SIG-M5 treated with dmso at 0.1 percent for 504 hours (cell line): ENCODE data around the gene HS6ST3.

ENCODE experiments used
- DNase-seq: peaks from one replicate; lab custom pipeline; 2025; ENCODE audit not compliant: unreplicated experiment; lab: John Stamatoyannopoulos, UW

Gene HS6ST3

DNA sequence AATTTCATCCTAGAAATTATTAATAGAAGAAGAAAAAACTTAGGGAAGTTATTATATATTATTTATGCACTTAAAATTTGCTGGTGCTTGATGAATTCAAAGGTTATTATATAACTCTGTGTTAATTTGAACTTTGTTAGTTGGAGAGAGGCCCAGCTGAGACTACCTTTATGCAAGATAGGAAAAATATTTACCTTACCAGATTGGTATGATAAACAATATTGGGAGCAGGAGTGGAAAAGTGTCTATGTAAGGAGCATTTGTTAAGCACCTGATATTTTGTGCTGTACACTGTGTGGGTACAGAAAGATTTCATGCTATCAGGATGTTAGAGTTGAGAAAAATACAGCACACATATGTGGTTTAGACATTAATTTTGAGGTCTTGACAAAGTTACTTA, 547.1 kb downstream of the HS6ST3 start:
- no peak for DNase-seq

GRCh38 chr13:96646101-96646500, 556.2 kb downstream of the HS6ST3 start:
- DNase-seq, result no peak

DNA sequence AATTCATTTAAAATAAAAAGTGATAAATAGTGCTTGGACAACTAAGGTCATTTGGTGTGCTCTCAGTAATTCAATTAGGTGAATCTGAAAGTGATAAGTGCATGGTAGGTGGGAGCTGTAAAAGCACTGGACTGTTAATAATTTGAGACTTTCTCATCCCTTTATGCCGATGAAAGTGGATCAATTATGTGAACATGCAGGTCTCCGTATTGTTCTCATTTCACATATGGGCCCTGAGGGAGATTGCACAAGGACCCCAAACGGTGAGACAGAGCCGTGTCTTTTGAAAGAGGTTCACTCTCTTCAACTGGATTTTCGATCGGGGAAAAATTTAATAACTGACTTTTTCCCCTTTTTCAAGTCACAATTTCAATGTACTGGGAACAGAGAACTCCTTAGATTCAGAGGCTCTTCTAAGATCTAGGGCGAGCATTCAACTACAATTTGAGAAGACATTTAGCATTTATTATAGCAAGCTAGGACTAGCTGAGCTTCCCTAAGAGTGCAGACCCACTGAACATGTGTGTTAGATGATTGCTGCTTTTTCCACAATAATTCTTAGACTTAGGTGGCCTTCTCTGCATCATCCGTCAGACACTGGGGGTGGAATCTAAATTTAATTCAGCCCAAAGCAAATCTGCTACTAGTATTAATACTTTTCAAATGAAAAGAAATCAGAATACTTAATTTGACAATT, 556.8 kb downstream of the HS6ST3 start:
- no peak for DNase-seq

DNA sequence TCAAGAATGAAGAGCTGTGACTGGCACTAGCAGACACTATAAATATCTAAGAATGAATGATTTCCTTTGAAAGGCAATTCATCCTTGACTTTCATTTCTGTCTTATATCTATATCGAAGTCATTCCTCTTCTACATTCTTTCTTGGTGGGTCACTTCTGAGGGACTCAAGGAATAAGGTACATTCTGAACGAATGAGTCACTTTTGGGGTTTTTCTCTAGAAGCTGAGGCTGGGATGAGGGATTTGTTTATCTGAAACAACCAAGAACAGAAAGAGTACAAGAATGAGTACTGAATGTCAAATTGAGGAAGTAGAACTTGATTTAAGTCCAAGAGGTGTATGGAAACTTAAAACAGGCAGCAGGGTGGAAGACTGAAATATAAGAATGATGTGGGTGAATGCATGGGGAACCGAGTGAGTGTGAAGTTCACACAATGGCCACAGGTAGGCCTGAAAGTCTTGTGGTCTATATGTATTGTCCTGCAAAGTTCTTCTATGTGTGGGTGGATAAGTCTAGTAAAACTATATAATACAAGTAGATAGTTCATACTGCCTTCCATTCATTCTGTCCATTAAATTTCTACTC, 560.5 kb downstream of the HS6ST3 start:
- no peak for DNase-seq

DNA sequence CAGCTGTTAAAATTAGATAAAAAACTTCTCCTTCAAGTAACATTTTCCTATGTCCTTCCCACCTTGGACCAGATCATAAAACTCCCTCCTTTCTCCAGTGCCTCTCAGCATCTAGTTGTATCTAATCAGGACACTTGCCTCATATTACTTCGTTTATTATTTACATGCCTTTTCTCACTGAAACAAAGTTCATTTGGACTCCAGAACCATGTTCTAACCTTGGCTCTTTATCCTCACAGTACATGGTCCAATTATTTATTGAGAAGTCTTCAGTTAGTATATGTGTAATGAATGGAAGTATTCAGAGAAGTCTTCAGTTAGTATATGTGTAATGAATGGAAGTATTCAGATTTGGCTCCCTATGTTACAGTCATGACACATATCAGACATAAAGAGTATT, 561.7 kb downstream of the HS6ST3 start:
- no peak for DNase-seq

DNA sequence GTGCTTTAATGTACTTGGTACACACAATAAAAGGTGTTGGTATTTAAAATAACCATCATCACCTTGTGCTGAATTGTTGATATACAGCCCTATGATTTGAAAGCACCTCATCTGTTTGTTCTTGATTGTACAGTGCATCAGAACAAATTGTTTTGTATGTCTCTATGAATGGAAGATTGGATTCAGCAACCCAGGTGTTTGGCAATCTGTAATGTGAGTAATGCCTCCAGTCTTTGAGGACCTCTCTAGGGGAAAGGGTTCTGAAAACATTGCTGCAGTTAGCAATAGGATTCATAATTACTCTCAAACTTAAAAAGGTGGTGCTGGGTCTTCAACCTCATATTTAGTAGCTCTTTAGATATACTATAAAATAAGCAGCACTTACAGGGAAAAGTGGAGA, 562.6 kb downstream of the HS6ST3 start:
- no peak for DNase-seq

DNA sequence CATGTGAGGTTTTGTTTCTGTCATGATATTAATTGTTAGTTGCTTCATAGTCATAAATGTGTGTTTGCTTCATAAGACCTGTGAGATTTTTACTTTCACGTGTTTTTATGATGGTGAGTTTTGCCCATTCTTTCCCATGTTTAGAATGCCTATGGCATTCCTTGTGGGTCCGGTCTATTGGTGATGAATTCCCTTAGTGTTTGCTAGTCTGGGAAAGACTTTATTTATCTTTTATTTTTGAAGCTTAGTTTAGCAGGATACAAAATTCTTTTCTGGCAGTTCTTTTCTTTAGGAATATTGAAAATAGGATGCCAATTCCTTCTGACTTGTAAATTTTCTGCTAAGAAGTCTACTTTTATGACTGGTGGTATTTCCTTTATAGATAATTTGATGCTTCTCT, 571.7 kb downstream of the HS6ST3 start:
- DNase-seq, result no peak

DNA sequence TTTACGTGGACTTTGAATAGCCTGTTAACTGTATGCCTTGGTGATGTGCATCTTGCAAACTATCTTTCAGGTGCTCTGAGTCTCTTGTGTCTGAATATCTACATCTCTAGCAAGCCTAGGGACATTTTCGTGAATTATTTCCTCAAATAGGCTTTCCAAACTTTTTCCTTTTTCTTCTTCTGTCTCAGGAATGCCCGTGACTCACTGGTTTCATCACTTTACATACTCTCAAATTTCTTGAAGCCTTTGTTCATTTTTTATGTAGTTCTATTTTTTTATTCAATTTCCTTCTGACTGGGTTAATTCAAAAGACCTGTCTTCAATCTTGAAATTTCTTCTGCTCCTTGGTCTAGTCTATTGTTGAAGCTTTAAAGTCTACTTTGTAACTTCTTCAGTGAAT, 572.1 kb downstream of the HS6ST3 start:
- no peak for DNase-seq

DNA sequence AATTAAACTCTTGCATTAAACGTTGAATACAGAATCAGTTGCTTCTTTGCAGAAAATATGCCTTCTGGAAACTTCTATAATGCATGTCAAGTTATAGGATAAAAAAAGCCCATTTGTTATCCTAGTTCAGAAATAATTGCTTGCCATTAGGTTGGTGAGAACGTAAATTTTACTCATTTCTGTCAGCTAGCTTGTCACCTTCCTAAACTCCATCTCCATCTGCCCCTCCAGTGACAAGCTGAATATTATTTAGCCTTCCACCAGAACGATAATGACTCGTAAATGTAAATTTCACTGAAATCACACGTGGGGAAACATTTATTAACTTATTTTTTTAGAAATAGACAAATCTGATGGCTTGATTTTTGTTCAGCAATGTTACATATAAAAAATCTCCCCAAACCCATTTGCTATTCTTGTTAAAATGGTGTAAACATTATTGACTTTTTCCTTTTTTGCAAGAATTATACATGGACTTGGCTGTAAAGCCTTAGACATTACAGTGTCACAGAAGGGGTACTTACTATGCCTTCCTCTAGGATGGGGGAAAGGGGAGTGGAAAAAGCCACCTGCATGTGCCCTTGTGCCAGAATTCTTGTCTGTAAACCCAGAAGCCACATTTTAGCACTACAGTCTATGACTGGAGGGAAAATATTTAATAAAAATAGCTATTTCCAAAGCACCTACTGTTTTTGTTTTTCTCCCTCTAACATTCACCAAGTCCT, 577.5 kb downstream of the HS6ST3 start:
- DNase-seq, result no peak

DNA sequence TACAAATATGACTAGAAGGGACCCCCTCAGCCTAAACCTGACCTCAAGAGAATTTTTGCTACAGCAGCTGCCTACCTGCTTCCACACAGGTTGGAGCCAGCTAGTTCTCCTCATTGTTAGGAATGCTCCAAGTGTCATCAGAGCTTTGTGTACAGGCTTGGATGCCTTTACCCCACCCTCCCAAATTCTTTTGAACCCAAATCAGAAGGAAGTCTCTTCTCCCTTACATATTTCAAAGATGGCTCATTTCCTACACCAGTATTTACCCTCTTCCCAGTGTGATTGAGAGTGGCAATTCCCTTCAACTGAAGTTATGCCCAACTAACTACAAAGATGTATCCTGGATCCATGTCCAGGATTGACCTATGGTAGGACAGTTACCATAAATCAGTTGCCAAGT, 581.2 kb downstream of the HS6ST3 start:
- DNase-seq, result no peak

- DNase-seq, result no peak
Observed at GRCh38 chr13:96672016-96672415, 582.1 kb downstream of the HS6ST3 start.

GRCh38 chr13:96673825-96674224, 583.9 kb downstream of the HS6ST3 start:
- no peak for DNase-seq

- no peak for DNase-seq
Observed at GRCh38 chr13:96677029-96677428, 587.1 kb downstream of the HS6ST3 start.

- DNase-seq, result no peak
Observed at GRCh38 chr13:96678801-96679200, 588.9 kb downstream of the HS6ST3 start.

GRCh38 chr13:96680898-96681297, 591.0 kb downstream of the HS6ST3 start:
- no peak for DNase-seq

GRCh38 chr13:96681766-96682165, 591.9 kb downstream of the HS6ST3 start:
- no peak for DNase-seq

DNA sequence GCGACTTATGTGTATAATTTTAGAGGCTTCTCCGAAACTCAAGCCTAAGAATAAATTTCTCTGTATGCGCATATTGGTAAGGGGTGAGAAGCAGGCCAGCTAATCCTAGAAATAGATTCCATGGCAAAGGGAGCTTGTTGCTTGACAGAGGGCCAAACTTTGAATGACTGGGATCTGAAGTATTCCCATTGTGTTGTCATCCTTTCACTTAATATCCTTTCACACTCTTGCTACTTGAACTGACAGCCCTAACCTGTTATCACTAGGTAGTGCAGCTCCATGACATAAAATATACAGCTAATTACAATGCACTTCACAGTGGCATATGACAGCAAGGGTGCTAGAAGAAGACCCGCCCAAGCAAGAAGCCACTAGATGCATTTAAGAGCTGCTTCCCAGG, 594.6 kb downstream of the HS6ST3 start:
- DNase-seq, result no peak

- DNase-seq, result no peak
Observed at GRCh38 chr13:96684907-96685306, 595.0 kb downstream of the HS6ST3 start.

DNA sequence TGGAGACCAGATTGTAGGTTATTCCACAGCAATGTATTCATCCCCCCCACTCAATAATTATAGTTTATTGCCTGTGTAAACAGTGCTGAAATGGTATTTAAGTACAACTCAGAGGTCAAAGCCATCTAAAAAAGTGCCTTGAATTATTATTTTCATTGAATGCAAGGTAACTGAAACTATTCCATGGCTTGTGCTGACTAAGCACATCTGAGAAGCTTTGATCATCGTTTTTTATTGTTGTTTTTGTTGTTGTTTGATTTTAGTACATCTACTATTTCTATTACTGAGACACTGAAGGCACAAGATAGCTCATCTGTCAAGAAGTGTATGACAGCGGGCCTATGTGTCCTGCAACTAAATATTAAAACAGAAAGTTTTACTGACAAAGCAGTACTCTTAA, 596.4 kb downstream of the HS6ST3 start:
- no peak for DNase-seq

GRCh38 chr13:96687191-96687590, 597.3 kb downstream of the HS6ST3 start:
- no peak for DNase-seq

- DNase-seq, result no peak
Observed at GRCh38 chr13:96690998-96691397, 601.1 kb downstream of the HS6ST3 start.

GRCh38 chr13:96696389-96696900, 606.5 kb downstream of the HS6ST3 start:
- no peak for DNase-seq
